ENCODE data around the gene CAMTA1. TPM values are rescaled to one million over a fixed set of nuclear protein-coding genes. Genes with fewer than 3 reads are reported as not detected.

CAMTA1 gene
- total RNA-seq, 1 donor from 2014 or later = 166 TPM

- no peak for ATAC-seq
- DNase-seq = no peak
- intact Hi-C loops (cut with micrococcal nuclease) = no loop called here
Observed at GRCh38 chr1:7100479-7100878, 315.2 kb downstream of the CAMTA1 start.

DNA sequence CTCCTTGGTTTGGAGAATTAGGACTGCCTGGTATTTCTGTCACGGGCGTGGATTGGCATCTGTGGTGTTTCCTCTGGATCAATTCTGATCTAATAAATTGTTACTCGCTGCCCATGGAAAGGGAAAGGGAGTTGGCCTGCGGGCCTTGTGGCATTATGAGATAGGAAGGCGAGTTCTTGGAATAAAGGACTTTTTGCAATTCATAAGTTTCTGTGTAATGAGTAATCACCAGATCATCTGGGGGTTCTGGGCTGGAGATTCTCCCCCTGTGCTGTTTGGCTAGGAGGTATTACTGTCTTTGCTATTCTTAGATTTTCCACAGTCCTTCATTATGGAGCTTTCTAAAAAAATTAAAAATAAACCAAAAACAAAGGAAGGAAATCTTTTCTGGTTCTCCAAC is 315.9 kb downstream of the CAMTA1 start:
- DNase-seq = no peak
- ATAC-seq = no peak
- intact Hi-C loops (cut with micrococcal nuclease) = no loop called here

- intact Hi-C loops (cut with micrococcal nuclease) = no loop called here
Observed at GRCh38 chr1:7103361-7103782, 318.1 kb downstream of the CAMTA1 start.

DNA sequence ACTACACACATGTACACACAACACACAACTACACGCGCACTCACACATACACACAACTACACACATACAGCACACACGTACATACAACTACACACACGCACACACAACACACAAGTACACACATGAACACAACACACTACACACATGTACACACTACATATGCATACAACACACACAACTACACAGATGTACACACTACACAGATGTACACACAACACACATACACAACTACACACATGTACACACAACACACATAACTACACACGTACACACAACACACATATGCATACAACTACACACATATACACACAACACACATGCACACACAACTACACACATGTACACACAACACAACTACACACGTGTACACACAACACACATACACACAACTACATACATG is 318.6 kb downstream of the CAMTA1 start:
- no peak for ATAC-seq
- intact Hi-C loops (cut with micrococcal nuclease) = no loop called here
- DNase-seq = no peak

More at GRCh38 chr1:7103361-7103782, 318.1 kb downstream of the CAMTA1 start:
- ATAC-seq (no peak), DNase-seq (no peak)

- no peak for DNase-seq
- intact Hi-C loops (cut with micrococcal nuclease) = no loop called here
- no peak for ATAC-seq
Observed at GRCh38 chr1:7104339-7104738, 319.1 kb downstream of the CAMTA1 start.

GRCh38 chr1:7105269-7105668 is 320.0 kb downstream of the CAMTA1 start:
- intact Hi-C loops (cut with micrococcal nuclease) = no loop called here
- DNase-seq (no peak), ATAC-seq (no peak)

DNA sequence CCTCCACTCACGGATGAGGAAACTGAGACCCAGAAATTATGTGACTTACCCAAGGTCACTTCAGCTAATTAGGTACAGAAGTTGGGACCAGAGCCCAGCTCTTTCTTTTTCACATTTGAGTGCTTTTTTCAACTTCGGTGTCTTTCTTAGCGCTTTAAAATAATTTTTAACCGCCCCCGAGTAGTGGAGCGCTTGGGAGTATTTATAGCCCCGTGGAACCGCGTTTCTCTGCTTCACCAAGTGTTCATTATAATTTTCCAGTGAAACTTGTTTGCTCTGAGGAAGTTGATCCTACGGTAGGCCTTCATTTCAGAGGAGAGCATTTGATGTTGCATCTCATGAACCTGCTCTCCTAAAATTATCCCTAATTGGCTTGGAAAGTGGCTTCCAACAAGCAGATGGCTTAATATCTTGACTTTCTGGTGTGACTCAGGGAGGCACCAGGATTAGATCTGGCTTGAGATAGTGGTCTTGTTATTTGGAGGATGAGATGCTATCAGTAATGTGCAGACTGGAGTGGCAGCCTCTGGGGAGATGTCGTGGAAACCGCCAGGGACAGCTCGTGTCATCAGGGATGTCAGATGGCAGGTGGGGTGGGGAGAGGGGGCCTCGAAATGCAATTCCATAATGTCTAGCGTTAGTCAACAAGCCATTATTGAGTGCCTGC is 321.3 kb downstream of the CAMTA1 start:
- intact Hi-C loops (cut with micrococcal nuclease) = no loop called here
- DNase-seq = no peak
- no peak for ATAC-seq

GRCh38 chr1:7107109-7107830 is 322.0 kb downstream of the CAMTA1 start:
- intact Hi-C loops (cut with micrococcal nuclease) = no loop called here

DNA sequence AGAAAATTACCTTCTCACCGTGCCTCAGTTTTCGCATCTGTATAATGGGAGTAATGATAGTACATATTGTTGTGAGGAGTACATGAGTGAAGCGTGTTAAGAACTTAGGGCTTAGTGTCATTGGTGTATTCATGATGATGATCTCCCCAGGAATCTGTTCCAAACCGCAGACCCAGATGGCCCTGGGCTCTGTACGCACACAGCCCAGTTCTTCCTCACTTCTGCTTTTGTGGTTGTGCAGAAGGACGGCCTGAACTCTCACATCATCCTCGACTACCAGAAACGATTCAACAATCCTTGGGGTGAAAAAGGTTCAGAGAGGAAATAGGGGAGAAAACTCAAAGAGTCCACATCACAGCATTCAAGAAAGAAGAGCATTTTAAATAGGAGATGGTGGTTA is 323.0 kb downstream of the CAMTA1 start:
- ATAC-seq = no peak
- intact Hi-C loops (cut with micrococcal nuclease) = no loop called here
- DNase-seq = no peak

More at GRCh38 chr1:7107109-7107830, 322.0 kb downstream of the CAMTA1 start:
- no peak for DNase-seq
- ATAC-seq = no peak

- ATAC-seq = no peak
- intact Hi-C loops (cut with micrococcal nuclease) = no loop called here
- no peak for DNase-seq
Observed at GRCh38 chr1:7109901-7110300, 324.6 kb downstream of the CAMTA1 start.

DNA sequence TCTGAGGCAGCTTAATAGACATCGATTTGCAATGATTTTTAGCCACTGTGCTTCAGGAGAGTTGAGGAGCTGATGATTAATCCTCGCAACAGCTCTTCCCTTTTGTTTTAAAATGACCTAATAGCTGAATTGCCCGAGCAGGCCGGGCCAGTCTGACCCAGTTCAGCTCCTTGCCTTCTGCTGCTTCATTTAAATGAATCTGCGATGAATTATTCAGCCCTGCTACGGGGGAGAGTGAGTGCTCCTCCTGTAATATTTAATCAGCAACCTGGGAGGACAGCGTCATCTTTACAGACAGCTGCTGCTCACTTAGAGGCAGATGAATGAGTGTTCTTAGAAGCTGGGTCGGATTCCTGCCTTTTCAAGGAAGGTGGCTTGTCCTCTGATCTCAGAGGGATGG is 325.1 kb downstream of the CAMTA1 start:
- ATAC-seq = no peak
- no peak for DNase-seq
- intact Hi-C loops (cut with micrococcal nuclease) = no loop called here

- intact Hi-C loops (cut with micrococcal nuclease) = no loop called here
- ATAC-seq = no peak
- no peak for DNase-seq
Observed at GRCh38 chr1:7111853-7112252, 326.6 kb downstream of the CAMTA1 start.

DNA sequence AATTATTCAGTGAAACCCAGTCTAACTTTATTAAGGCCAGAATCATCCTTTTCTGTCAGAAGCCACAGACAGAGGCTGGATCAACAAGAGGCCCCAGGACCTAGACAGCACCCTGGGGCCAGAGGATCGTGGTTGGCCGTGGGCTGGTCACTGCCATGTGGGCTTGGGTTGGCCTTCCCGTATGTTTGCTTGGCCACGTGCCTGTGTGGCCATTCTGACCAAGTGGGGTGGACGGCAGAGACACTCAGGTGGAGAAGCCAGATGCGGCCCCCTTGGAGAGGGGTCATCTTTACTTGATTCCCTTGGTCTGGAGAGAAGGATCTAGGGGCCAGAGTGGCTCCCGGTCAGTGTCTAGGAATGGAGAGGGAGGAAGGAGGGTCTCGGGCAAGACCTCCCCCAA is 327.9 kb downstream of the CAMTA1 start:
- intact Hi-C loops (cut with micrococcal nuclease) = no loop called here
- ATAC-seq (no peak), DNase-seq (no peak)

- intact Hi-C loops (cut with micrococcal nuclease) = no loop called here
- no peak for ATAC-seq
- DNase-seq = no peak
Observed at GRCh38 chr1:7113822-7114221, 328.6 kb downstream of the CAMTA1 start.

DNA sequence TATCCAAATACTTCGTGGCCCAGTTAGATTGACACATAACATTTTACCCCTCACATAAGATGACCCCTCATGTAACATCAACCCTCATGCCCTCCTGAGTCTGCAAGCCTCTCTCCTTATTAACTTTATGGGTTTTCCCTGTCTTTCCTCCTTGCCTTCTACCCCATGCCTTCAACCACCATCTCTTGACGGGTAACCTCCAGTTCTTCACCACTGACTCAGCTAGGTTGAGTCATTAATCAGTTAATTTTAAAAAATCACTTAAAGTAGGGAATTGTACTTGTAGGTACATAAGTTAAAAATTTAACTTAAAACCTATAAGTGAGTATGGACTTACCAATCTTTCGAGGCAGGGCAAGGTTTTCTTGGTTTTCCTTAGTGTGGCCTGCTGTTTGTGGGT is 330.7 kb downstream of the CAMTA1 start:
- no peak for ATAC-seq
- no peak for DNase-seq
- intact Hi-C loops (cut with micrococcal nuclease) = no loop called here

DNA sequence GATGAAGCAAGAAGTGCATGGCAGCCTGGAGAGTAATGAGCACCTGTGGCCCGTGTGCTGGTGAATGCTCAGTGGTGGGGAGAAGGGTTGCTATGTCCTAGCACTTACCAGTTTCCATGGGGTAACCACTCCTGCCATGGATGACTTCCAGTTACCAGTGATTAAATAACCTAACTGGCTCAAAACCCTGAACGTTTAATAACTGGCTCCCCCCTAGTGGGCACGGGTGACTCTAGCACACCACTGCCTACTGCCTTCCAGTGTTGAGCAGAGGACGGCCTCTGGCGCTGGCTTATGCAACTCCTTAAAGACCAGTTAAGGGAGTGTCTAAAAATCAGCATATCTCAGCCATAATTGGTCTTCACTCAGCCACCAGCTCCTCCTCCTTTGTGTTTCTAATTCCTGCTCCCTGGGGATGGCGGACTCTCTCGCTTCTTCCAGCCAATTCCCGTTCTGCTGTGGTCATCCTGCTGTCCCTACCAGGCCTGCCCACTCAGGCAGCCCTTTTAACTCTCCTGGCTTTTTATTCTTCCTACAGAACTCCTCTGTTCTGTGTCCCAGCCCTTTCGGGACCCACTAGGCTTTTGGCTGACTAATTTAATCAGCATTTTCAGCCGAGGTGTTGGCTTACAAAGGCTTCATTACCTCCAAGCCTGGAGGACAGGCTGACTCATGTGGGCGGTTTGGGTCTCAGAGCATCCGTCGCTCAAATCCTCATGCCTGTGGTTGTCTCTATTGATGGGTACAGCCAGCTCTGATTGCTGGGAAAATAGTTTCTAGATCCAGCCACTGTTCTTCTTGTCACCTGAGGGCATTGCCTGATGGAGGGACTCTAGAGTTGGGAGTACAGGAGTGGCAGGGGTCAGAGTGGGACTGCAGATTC is 332.4 kb downstream of the CAMTA1 start:
- intact Hi-C loops (cut with micrococcal nuclease) = no loop called here
- no peak for DNase-seq
- peak; percentile 26 for ATAC-seq

DNA sequence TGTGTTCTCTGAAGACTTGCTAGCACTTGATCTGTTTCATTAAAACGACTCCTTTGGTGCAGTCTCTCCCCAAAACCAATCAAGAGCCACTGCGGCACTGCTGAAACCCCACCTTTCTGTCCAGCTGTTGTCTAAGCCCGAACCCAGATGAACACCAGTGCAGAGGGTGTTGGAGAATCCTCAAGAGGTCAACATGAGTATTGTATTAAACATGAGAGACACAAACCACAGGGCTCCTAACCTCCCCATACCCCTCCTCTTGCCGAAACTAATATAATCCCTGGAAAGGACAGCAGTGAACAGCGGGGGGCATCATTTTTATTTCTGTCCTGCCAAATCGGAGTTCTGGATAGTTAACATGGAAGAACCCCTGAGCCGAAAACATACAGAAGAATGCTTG is 333.9 kb downstream of the CAMTA1 start:
- intact Hi-C loops (cut with micrococcal nuclease) = no loop called here
- ATAC-seq (no peak), DNase-seq (no peak)

- peak; percentile 33 for ATAC-seq
- intact Hi-C loops (cut with micrococcal nuclease) = no loop called here
- peak; percentile 56 for DNase-seq
Observed at GRCh38 chr1:7120863-7121621, 335.8 kb downstream of the CAMTA1 start.

DNA sequence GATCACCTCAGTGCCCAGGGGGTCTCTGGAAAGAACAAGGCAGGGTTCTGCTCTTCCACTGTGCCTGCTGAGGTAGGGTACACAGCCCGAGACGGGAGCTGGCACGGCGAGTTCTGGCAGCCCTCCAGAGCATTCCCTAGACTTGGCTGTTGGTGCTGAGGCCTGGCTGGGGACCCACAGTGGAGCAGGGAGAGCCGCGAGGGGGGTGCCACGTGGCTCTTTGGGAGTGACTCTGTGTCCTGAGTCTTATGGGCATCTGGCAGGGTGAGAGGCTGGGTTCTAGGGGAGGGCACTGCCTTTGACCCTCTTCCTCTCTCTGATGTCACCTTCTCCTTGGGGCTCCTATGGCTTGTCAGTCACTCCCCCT is 336.4 kb downstream of the CAMTA1 start:
- peak; percentile 92 for DNase-seq
- ATAC-seq = peak; percentile 96
- intact Hi-C loops (cut with micrococcal nuclease) = no loop called here
